Glutamatergic neuron (in vitro differentiated cells): Measurements from ENCODE around the gene OTUD1. TPM values are rescaled to one million over a fixed set of nuclear protein-coding genes. Genes with fewer than 3 reads are reported as not detected.

Experiments
- DNase-seq: peaks from one replicate; pipeline ENCODE4 v3.0.0; 2022
- H3K27ac Mint-ChIP-seq: one replicate; pipeline ENCODE4 v1.8.0; 2020; ENCODE audit warnings: mild to moderate bottlenecking, mixed read lengths, inconsistent platforms; ENCODE audit not compliant: unreplicated experiment
- H3K27me3 Mint-ChIP-seq: one replicate; pipeline ENCODE4 v1.8.0; 2020; ENCODE audit warnings: mild to moderate bottlenecking, moderate library complexity, mixed read lengths, inconsistent platforms; ENCODE audit not compliant: unreplicated experiment
- H3K36me3 Mint-ChIP-seq: one replicate; pipeline ENCODE4 v1.8.0; 2020; ENCODE audit warnings: mild to moderate bottlenecking, mixed read lengths, inconsistent platforms; ENCODE audit not compliant: unreplicated experiment
- H3K4me1 Mint-ChIP-seq: one replicate; pipeline ENCODE4 v1.8.0; 2020; ENCODE audit warnings: mild to moderate bottlenecking, low read depth, mixed read lengths, inconsistent platforms; ENCODE audit not compliant: unreplicated experiment
- H3K4me3 Mint-ChIP-seq: one replicate; pipeline ENCODE4 v1.8.0; 2020; ENCODE audit warnings: mild to moderate bottlenecking, mixed read lengths, inconsistent platforms; ENCODE audit not compliant: unreplicated experiment
- H3K9me3 Mint-ChIP-seq: one replicate; pipeline ENCODE4 v1.8.0; 2020; ENCODE audit warnings: mild to moderate bottlenecking, moderate library complexity, mixed read lengths, inconsistent platforms; ENCODE audit not compliant: unreplicated experiment
- CTCF ChIP-seq: fragments of 200-600 bp; sonication (generic); IDR thresholded peaks from one replicate; pipeline ENCODE4 v1.5.0; 2021; ENCODE audit not compliant: partially characterized antibody, unreplicated experiment
- total RNA-seq: library from RNA; stranded (reverse); fragmentation: NEBNext Ultra II Directional; extraction: Animal tissue kit (Norgen Biotek cat#: 25700); gene quantifications from one replicate; pipeline ENCODE4 v1.2.1, GENCODE V29; 2021; ENCODE audit not compliant: unreplicated experiment

The OTUD1 gene
- total RNA-seq, 1 donor from 2014 or later, result 1.8 TPM

GRCh38 chr10:23472181-23472580 lies 33.3 kb downstream of the OTUD1 start:
- H3K36me3 Mint-ChIP-seq, result no peaks in the 10 kb centered on the region
- H3K9me3 Mint-ChIP-seq, result peaks cover 2% of the 10 kb centered on the region
- no peak overlapping the region for H3K27ac Mint-ChIP-seq
- no peak for DNase-seq
- no peak for TF ChIP-seq CTCF
- H3K27me3 Mint-ChIP-seq, result peaks cover 4% of the 10 kb centered on the region
- H3K4me1 Mint-ChIP-seq, result no peaks in the 10 kb centered on the region
- no peak overlapping the region for H3K4me3 Mint-ChIP-seq

GRCh38 chr10:23474081-23474480 lies 35.2 kb downstream of the OTUD1 start:
- Mint-ChIP-seq H3K27ac (no peak overlapping the region), H3K4me3 (no peak overlapping the region), H3K9me3 (peaks cover 2% of the 10 kb centered on the region), H3K4me1 (no peaks in the 10 kb centered on the region), H3K27me3 (peaks cover 4% of the 10 kb centered on the region), H3K36me3 (no peaks in the 10 kb centered on the region)
- DNase-seq, result no peak
- TF ChIP-seq CTCF, result no peak

- Mint-ChIP-seq H3K9me3 (peaks cover 2% of the 10 kb centered on the region), H3K27me3 (peaks cover 4% of the 10 kb centered on the region), H3K4me1 (no peaks in the 10 kb centered on the region), H3K36me3 (no peaks in the 10 kb centered on the region), H3K27ac (no peak overlapping the region), H3K4me3 (no peak overlapping the region)
- DNase-seq, result no peak
- no peak for TF ChIP-seq CTCF
These were observed 35.8 kb downstream of the OTUD1 start for GRCh38 chr10:23474626-23475025.

GRCh38 chr10:23478570-23478969 lies 39.7 kb downstream of the OTUD1 start:
- Mint-ChIP-seq H3K36me3 (no peaks in the 10 kb centered on the region), H3K4me3 (no peak overlapping the region), H3K27ac (no peak overlapping the region), H3K9me3 (no peaks in the 10 kb centered on the region), H3K4me1 (no peaks in the 10 kb centered on the region), H3K27me3 (peaks cover 2% of the 10 kb centered on the region)
- DNase-seq, result no peak
- TF ChIP-seq CTCF, result no peak

GRCh38 chr10:23479798-23480473 lies 41.1 kb downstream of the OTUD1 start:
- Mint-ChIP-seq H3K4me3 (no peak overlapping the region), H3K27me3 (peaks cover 2% of the 10 kb centered on the region), H3K36me3 (no peaks in the 10 kb centered on the region), H3K4me1 (no peaks in the 10 kb centered on the region), H3K9me3 (no peaks in the 10 kb centered on the region), H3K27ac (no peak overlapping the region)
- TF ChIP-seq CTCF, result no peak
- DNase-seq, result no peak
